Stimulated activated CD4-positive, alpha-beta T cell treated with anti-CD3 and anti-CD28 coated beads, Interleukin-15, amount 100 ng/mL, for 1 hour (primary cell): ENCODE results near the gene ALDH3B1.

Experiments used
- DNase-seq, 2 donors: peaks; one replicate each; pipeline ENCODE4 v3.0.0-alpha.2; 2020; ENCODE audit warnings: low read depth in 1 of 2, low spot score in 1 of 2

The ALDH3B1 gene

DNA sequence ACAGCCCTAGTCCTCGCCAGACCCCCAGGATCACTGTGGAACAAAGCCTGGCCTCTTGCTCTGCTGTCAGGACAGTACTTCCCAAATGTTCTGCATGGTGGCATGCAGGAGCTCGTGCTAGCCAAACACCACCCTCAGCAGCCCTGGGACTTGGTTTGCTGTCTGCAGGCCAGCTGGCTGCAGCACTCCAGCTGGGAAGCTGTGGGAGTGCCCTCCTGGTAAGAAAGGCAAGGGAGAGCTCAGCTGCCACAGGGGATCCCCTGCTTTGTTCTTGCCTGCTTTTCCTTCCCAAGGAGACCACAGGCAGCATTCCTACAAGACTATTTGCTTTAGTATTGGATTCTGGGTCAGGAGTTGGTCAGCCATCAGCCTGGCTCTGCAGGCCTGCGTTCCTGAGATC is 56.6 kb downstream of the ALDH3B1 start:
- no peak for DNase-seq

DNA sequence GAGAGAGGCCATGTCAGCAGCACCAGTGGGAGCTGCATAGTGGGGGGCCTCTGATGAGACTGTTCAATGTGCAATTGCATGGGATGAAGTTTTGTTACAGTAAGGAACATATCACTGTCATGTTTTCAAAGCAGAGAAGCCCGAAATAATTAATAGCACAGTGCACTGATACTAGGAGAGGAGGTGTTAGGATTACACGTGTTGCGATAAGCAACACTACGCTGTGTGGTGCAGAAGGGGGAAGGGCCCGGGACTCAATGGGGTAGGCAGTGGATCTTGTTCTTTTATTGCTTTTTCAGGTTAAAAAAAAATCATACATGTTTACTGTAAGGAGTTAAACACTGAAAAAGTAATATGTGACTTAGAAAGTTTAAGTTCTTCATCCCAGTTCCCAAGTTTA is 57.9 kb downstream of the ALDH3B1 start:
- DNase-seq, result no peak

DNA sequence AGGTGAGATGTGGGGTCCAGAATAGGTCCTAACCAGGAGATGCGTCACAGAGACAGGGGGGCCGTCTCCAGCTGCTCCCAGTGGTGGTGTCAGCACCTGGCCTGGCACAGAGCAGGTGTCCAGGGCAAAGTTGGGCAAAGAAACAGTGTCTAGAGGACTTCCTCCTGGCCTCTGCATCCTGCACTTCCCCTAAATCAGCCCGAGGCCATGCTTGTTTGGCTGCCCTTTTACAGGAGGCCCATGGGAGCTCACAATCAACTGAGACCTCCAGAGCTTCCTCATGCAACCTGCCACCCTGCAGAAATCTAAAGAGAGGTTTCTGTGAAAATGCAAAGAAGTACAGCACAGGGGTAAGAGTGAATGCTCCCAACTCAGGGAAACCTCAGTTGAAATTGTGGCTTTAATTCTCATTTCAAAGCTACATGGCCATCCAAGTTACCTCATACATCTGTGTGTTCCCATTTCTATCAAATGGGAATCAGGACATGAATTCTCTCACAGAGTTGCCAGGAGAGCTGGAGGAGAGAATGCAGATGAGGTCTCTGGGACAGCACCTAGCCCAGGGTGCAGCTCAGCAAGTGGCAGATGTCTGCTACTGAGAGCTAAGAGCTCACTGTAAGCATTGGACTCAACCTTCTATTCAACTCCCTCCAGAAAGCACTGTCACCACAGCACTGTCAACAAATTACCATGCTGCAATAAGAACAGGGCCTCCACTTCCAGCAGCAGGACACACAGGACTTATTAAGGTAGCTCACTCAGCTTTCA is 61.3 kb downstream of the ALDH3B1 start:
- no peak for DNase-seq

DNA sequence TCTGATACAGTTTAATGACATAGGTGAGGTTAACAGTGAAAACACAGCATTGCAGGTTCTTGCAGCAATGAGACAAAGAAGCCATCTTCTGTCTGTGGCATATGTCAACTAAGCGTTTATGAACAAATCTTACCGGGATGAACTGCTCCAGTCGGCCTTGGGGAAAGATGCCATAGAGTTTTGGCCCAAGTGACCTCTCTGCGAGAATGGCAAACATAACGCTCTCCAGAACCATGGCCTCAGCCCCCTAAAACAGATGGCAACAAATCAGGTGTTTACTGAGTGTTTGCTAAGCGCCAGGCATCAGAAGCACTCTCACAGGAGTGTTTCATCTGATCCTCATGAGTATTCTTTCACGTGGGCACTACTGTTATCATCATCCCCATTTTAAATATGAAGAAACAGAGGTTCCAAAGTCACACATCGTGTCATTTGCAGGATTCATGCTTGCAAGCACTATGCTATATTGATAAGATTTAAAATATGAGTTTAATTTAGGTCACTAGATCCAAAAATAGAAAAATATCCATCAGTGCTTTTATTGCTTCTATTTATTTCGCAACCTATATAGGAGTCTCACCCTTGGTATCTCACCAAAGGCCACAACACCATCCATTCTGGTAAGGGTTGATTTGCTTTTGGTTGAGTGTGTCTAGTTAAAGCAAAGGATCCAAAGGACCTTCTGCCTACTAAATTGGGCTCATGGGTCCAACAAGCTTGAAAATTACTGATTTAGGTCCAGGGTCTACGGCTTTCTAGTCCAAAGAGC is 64.6 kb downstream of the ALDH3B1 start:
- no peak for DNase-seq

DNA sequence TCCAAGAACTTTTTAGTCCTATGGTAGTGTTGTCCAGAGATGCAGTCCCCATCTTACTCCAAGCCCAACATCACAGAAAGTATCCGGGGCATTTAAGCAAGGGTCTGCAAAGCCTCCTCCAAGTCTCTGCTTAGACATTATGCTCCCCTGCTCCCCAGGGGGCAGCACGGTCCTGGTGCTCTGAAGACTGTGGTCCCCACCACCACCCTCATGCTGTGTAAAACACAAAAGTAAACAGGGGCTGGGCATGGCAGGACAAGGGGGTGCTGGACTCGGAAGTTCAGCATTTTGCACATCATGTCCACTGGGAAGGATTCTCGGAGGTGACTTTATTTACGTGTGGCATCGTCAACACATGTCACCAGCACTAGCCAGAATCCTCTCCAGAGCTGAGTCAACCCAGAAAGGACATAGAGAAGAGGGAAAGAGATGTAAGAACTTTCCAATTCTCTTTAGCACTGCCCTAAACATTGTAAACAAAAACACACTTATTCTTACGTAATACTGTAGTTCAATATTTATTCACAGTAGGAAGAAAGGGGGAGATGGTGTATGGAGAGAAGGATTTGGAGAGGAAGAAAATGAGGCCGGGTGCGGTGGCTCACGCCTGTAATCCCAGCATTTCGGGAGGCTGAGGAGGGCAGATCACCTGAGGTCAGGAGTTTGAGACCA is 66.4 kb downstream of the ALDH3B1 start:
- DNase-seq, result no peak

DNA sequence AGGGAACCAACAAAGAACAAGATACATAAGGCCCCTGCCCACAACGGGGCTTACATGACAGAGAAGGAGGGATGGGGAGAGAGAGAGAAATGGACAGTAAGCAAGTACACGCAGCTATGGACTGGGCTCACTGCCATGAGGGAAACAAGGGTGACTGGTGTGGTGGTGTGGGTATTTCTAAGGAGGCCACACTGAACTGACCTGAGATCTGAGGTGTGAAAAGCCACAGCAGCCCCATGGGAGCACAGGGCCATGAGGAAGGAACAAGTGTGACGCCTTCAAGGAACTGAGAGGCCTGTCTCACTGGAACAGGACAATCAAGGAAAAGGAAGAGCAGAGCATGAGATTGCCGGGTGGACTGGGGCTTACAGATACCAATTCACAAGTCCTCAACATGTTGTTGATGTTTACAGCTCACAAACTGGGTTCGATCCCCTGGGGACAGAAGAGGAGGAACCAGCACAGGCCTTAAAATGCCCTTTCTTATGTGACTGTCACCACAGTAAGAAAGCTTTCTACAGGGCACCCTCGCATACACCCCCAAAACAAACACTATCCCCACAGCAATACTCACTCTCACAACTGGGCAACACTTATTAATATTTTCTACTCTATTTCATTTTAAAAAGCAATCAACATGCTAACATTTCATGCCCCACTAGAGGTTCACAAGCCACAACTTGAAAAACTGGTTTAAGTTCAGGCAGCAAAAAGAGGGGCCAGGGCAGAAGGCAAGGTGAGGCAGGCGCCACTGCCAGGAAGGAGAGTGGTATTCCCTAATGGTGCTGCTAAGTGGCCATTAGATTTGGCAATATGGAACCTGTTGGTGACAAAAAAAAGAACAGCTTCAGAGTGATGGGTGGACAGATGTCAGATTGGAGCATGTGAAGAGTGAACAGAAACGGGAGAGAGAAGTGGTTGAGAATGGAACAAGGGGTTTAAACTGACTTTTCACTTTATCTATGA is 67.8 kb downstream of the ALDH3B1 start:
- DNase-seq, result no peak
